ENCODE data around the gene KLF16. TPM values are rescaled to one million over a fixed set of nuclear protein-coding genes. Genes with fewer than 3 reads are reported as not detected.

The KLF16 gene
- total and polyA plus RNA-seq, 9 of the 15 experiments (the other 6 are each of a cell fraction or from before 2014, with no cell fraction given), result 0.04 to 60.4 (median 6.8) TPM

- TF ChIP-seq SMC3 (conservative IDR thresholded peaks at IDR 0.05; ENCODE audit: insufficient read depth, low read depth, low read length) (peak; percentile 45), ZNF12 (CRISPR knock-in tag; IDR thresholded peaks at IDR 0.05) (no peak), ZFP1 (CRISPR knock-in tag; IDR thresholded peaks at IDR 0.05) (no peak), PHF20 (IDR thresholded peaks at IDR 0.05; ENCODE audit: partially characterized antibody) (no peak), NFIX (CRISPR knock-in tag; IDR thresholded peaks at IDR 0.05; ENCODE audit: low read depth) (no peak), ZNF324 (CRISPR knock-in tag; IDR thresholded peaks at IDR 0.05) (no peak), TRIM25 (IDR thresholded peaks at IDR 0.05; ENCODE audit: borderline replicate concordance) (no peak), CREBBP (IDR thresholded peaks at IDR 0.05; ENCODE audit: low read depth, low read length) (no peak), PKNOX1 (IDR thresholded peaks at IDR 0.05) (peak; percentile 20; the same call in 1 of the 2 replicates), HINFP (tag; conservative IDR thresholded peaks at IDR 0.05; ENCODE audit: low read depth) (no peak), ZNF41 (CRISPR knock-in tag; conservative IDR thresholded peaks at IDR 0.05) (no peak), EZH2 (IDR thresholded peaks at IDR 0.05; ENCODE audit: borderline replicate concordance, low read depth, low read length) (no peak), TEAD2 (tag; IDR thresholded peaks at IDR 0.05) (no peak), E4F1 (CRISPR knock-in tag; IDR thresholded peaks at IDR 0.05; ENCODE audit: borderline replicate concordance) (no peak), HLTF (IDR thresholded peaks at IDR 0.05) (no peak), BDP1 (IDR thresholded peaks at IDR 0.05; ENCODE audit: insufficient read depth, insufficient read length) (no peak), FOXK2 (conservative IDR thresholded peaks at IDR 0.05 in 1 of 2, IDR thresholded peaks at IDR 0.05 in 1 of 2; ENCODE audit: low read depth in 2 of 2) (peak; percentile 57 to 84; a peak in 3 of 4 replicates), ZSCAN29 (IDR thresholded peaks at IDR 0.05) (no peak), SMARCB1 (IDR thresholded peaks at IDR 0.05; ENCODE audit: insufficient read length, low read depth) (no peak), ZNF146 (CRISPR knock-in tag; IDR thresholded peaks at IDR 0.05; ENCODE audit: unreplicated experiment) (no peak), ZNF239 (CRISPR knock-in tag; IDR thresholded peaks at IDR 0.05) (no peak; the same call in 1 of the 2 replicates), POLR2H (tag; IDR thresholded peaks at IDR 0.05; ENCODE audit: low read depth) (no peak), GTF2E2 (tag; IDR thresholded peaks at IDR 0.05) (no peak), BCL6 (CRISPR knock-in tag; IDR thresholded peaks at IDR 0.05) (no peak)
These were observed 9.9 kb downstream of the KLF16 start (continued) for GRCh38 chr19:1853295-1854038.
